ENCODE measurements around the gene SLC35E1.

GRCh38 chr19:16581971-16582343, 9.7 kb upstream of the SLC35E1 start:
- TF ChIP-seq CTCF (IDR thresholded peaks at IDR 0.05) (no peak), POLR2AphosphoS5 (IDR thresholded peaks at IDR 0.05) (no peak), POLR2A (IDR thresholded peaks at IDR 0.05) (no peak), EP300 (IDR thresholded peaks at IDR 0.05; ENCODE audit: low read depth) (no peak)

Data from transverse colon (tissue), 4 donors.